OCI-LY7 (cell line): Measurements from ENCODE around the gene OR2T3.
"Not testable (repeated sequence)": the region's sequence is repeated elsewhere in the genome, so short reads cannot be mapped to it uniquely, and the experiment has no call there.

Experiments
- CTCF ChIP-seq: fragments of 200-600 bp; sonication (generic); conservative IDR thresholded peaks from 2 replicates; pipeline ENCODE4 v1.5.1; 2014; ENCODE audit warnings: mild to moderate bottlenecking, antibody characterized with exemption, low read length, moderate library complexity, mixed read lengths
- EZH2phosphoT487 ChIP-seq: fragments of 200-600 bp; sonication (generic); IDR thresholded peaks from 2 replicates; pipeline ENCODE4 v1.6.1; 2018; ENCODE audit warnings: low read depth, borderline replicate concordance, mild to moderate bottlenecking, mixed run types, antibody characterized with exemption, low read length, moderate library complexity, mixed read lengths

- TF ChIP-seq CTCF, EZH2phosphoT487: not testable (repeated sequence)
These were observed 19.5 kb upstream of the OR2T3 start for GRCh38 chr1:248453619-248454018.
